ENCODE measurements around the gene UMPS.
"Not testable (repeated sequence)": the region's sequence is repeated elsewhere in the genome, so short reads cannot be mapped to it uniquely, and the experiment has no call there.

The UMPS gene

DNA sequence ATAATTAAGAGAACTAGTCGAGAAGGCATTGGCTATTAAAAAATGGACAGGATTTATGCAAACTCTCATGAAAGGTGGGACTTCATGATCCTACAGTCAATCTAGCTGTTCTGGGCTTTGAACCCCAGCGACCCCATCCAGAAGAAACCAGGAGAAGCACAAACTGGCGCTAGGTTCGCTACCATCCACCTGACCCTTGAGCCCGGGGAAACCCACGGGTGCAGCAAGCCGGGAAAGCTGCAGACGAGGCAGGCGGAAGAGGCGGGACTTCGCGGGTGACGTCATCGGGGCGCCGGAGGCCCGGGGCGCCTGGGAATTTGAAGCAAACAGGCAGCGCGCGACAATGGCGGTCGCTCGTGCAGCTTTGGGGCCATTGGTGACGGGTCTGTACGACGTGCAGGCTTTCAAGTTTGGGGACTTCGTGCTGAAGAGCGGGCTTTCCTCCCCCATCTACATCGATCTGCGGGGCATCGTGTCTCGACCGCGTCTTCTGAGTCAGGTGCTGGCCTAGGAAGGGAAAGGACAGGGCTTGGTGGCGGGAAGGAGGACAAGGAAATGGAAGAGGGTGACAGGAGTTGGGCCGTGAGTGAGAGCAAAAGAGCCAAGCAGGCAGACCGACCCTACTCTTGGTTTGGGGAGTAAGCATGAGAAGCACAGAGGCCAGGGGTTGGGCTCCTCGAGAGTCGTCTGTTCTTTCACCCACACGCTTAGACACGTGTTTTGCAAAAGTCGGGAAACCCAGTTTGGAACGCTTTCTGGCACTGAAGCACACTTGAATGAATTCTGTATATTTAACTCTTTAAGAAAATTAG is at the start of gene UMPS:
Gene UMPS (plus strand): TSS at position 324 of the 812 bp plus-strand sequence. CDS start 20 bp downstream, at position 344.
- DNase-seq (ENCODE audit: low spot score) = peak; percentile 93

DNA sequence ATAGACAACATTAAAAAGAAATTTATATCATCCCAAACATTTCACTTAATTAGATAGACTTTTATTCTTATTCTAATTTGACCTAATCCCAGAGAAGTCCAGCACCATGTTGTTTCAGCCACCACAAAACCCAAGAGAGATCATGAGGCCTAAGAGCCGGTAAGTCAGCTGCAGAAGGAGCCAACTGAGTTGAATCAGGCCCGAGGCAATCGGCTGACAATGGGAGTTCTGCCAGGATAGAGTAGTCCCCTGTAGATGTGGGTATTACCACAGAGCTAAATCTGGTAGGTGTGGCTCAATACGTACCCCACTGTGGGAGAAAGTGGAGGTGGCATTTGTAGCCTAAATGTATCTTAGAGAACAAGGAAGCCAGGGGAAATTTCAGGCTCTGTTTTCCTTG is 49.7 kb upstream of the UMPS start:
- DNase-seq (ENCODE audit: low spot score) = no peak

DNA sequence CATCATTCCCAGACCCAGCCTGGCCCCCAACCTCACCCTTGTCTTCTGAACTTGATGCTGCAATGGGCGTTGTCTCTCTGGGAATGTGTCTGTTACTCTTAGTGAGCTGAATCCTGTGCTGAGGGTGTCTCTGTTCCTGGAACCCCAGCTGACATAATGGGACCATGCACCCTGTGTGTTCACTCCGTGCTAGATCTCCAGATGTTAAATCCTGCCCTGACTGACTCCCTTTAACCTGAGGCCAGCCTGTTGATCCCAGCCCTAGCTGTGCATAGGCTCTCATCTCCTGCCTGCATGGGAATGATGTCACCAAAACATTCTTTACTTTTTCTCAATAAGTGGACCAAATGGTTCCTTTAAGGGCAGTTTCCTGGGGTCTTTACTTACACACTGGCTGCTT is 48.0 kb upstream of the UMPS start:
- DNase-seq (ENCODE audit: low spot score) = no peak

- no peak for DNase-seq (ENCODE audit: low spot score)
These were observed 45.8 kb upstream of the UMPS start for GRCh38 chr3:124684459-124684858.

DNA sequence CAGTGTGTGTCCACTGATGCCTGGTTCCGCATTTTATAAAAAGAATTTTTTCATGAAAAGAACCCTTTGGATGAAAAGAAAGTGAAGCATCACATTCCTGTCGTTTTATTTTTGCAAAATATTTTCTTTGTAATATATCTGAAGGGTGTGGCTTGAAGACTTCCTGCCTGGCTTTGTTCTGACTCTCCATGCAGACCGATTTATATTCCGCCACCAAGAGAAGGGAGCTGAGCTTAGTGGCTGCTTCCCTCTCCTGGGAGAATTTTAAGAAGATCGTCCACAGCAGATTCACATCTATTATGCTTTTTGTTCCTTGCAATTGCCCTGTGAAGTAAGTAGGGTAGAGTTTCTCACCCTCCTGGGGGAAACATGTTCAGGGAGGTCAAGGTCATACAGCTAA is 45.2 kb upstream of the UMPS start:
- DNase-seq (ENCODE audit: low spot score) = no peak

GRCh38 chr3:124685481-124685880 is 44.8 kb upstream of the UMPS start:
- DNase-seq (ENCODE audit: low spot score) = no peak

- no peak for DNase-seq (ENCODE audit: low spot score)
These were observed 44.1 kb upstream of the UMPS start for GRCh38 chr3:124686028-124686670.

- peak; percentile 73 for DNase-seq (ENCODE audit: low spot score)
These were observed 41.4 kb upstream of the UMPS start for GRCh38 chr3:124688581-124689454.

GRCh38 chr3:124691599-124691998 is 38.7 kb upstream of the UMPS start:
- DNase-seq (ENCODE audit: low spot score) = no peak

DNA sequence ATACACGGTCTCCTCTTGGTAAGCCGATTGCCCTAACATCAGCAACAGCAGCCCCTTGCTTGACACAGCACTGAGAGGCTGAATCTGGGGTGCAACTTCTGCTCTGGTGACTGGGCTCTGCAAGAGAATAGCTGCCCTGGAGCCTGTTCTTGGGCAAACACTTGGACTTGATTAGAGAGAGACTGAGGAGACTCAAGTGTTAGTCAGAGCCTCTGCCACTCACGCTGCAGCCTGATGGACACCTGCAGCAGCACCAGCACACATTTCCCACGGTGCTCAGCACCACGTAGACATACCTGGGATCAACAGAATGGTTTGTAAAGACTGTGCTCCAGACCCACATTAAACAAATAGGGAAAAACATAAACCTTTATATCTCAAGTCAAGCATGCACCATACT is 35.8 kb upstream of the UMPS start:
- no peak for DNase-seq (ENCODE audit: low spot score)

- no peak for DNase-seq (ENCODE audit: low spot score)
These were observed 34.9 kb upstream of the UMPS start for GRCh38 chr3:124695369-124695768.

- DNase-seq (ENCODE audit: low spot score) = no peak
These were observed 34.2 kb upstream of the UMPS start for GRCh38 chr3:124696006-124696405.

DNA sequence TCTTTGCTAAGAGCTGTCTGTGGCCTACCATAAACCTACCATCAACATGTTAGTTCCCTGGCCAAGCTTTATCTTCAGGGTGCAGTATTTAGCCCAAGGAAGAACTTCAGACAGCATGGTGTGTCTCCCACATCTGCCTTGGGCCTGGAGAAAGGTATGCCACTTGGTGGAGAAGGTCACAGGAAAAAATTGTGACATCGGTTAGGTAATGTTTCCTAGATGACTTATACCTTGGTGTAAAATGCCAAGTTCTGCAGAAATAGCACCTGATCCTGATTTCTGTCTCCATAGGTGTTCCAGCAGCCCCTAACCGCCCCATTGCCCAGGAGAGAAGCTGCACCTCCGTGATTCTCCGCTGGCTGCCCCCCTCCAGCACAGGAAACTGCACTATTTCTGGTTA is 33.0 kb upstream of the UMPS start:
- DNase-seq (ENCODE audit: low spot score) = no peak

DNA sequence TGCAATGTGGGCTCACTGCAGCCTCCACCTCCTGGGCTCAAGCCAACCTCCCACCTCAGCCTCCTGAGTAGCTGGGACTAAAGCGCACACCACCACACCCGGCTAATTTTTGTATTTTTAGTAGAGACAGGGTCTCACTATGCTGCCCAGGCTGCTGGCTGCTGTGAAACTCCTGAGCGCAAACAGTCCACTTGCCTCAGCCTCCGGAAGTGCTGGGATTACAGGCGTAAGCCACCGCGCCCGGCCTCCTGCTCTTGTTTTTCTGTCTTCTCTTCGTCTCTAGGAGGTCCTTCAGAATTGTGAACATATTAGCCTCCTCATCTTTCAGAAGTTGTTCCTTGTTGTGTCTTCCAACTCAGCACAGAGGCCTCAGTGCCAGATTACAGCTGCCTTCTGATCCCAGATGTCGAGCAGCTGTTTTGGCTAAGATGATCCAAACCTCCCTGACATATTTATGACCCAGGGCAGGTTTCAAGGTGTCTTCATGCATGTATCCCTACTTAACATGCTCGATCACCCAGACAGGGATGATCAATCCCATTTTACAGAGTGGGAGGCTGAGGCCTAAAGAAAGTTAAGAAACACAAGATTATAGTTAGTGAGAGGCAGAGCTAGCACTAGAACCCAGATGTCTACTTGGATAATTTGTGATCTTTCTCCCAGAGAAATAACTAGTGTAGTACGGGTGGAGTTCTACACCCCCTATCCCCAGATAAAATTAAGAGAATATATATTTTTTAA is 32.1 kb upstream of the UMPS start:
- no peak for DNase-seq (ENCODE audit: low spot score)

DNA sequence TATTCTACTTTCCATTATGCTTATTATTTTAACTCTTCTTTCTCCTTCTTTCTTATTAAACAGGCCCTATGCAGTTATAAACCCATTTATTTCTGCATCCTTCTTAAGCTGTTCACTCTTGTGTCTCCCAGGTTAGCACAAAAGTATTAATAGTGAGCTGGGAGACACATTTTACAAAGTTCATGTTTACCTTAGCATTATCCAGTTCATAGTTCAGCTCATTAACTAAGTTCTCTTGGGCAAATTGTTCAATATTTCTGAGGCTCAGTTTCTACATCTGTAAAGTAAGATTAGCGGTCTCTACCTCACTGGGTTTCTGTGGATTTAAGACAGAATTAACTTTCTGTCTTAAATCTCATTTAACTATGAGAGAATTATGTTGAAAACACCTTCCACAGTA is 31.2 kb upstream of the UMPS start:
- no peak for DNase-seq (ENCODE audit: low spot score)

DNA sequence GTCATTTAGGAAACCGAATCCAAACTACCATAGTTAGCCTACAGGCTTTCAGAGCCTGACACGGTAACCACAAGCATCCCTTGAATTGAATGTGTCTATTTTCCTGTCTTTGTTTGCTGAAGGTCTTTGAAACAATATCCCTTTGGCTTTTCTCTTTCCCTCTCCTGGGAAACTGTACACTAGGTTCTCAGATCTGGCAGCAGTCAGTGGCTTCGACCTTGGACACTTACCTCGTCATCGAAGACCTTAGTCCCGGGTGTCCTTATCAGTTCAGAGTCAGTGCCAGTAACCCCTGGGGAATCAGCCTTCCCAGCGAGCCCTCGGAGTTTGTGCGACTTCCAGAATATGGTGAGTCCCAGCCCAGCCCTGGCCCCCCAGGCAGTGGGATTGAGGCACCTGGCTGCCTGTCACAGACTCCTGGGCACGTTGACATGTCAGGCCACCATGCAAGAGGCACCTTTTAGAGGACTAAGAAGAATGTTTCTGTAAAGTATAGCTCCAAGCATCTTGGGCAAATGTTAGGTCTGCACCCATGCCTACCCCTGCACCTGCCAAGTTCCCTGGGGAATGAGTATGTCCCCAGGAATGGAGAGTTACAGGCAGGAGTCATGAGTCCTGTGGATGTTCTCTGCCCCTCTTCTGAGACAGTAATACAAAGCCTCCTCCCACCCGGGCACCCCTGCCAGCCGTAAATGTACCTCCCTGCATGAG is 30.4 kb upstream of the UMPS start:
- no peak for DNase-seq (ENCODE audit: low spot score)

DNA sequence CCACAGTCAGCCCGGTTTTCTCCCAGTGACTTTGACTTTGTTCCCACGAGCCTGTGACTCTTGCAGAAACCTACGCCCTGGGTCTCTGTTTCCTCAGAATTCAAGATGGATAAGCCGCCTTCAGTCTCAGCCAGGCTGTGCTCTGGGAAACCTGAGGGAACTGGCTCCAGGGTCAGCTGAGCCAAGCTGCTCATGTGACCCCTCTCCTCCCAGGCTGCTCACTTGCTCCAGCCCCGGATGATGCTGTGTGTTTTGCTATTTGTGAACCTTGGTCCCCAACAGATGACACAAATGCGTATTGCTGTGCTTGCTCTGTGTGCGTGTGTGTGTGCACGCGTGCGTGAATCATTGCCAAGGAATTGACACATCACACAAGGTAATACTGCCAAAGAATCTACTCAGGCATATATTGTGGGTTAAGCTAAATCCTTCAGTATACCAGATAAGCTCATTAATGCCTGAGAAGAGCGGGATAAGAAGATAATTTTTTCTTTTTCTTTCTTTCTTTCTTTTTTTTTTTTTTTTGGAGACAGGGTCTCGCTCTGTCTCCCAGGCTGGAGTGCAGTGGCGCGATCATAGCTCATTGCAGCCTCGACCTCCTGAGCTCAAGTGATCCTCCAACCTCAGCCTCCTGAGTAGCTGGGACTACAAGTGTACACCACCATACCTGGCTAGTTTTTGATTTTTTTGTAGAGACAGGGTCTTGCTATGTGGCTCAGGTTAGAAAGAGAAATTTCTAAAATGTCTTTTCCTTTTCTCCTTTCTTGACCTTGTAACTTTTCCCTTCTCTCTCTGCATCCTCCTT is 29.2 kb upstream of the UMPS start:
- DNase-seq (ENCODE audit: low spot score) = no peak

DNA sequence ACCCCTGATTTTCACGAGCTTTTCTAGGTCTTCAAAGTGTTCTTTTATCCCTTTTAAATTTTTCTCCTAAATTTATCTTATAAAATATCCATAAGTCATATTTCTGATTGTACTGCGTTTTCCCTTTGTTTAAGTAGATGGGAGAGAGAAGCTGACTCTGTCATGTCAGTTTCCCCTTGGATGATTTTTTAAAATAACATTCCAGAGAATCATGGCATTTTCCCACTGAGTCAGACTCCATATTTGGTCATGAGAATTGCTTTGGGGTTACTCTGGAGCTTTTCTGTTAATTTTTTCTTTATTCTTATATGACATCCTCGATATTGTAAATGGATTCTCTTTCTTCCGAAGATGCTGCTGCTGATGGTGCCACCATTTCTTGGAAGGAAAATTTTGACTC is 28.6 kb upstream of the UMPS start:
- no peak for DNase-seq (ENCODE audit: low spot score)

DNA sequence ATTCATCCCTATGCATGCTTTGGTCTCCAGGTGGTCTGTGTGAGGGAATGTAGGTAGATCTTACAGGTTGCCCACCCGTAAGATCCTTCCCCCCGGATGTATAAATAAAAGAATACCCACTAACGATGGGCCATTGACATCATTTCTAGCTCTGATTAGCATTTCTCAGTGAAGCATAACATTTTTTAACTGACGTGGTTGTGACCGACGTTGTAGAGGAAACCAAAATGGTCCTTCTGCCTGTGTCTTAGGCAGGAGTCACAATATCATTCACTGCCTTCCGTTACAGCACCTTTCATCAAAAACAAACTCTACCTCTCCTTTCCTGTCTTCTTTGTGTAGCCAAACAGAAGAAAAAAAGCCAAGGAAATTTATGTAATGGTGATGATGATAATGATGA is 27.3 kb upstream of the UMPS start:
- no peak for DNase-seq (ENCODE audit: low spot score)

DNA sequence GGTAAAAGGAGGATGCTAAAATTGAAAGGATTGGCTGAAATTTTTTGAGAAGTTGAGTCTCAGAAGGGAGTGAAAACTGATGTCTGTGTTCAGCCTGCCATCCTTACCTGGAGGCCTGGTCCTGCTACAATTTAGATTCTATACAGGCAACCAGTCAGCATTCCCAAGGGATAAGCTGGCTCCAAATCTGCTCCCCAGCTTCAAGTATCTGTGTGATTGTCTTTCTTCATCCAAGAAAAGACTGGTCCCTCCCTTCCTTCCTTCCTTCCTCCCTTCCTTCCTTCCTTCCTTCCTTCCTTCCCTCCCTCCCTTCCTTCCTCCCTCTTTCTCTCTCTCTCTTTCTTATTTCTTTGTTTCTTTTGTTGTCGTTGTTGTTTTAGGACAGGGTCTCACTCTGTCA is 24.7 kb upstream of the UMPS start:
- DNase-seq (ENCODE audit: low spot score) = no peak

- not testable (repeated sequence) for DNase-seq (ENCODE audit: low spot score)
These were observed 23.0 kb upstream of the UMPS start for GRCh38 chr3:124707223-124707622.
